ENCODE results near the gene TST. TPM values are rescaled to one million over a fixed set of nuclear protein-coding genes. Genes with fewer than 3 reads are reported as not detected.

The TST gene
- polyA plus RNA-seq (ENCODE audit: insufficient read length in 3 of 3), result 10 to 100 TPM; 40.9 to 55.9 (median 52.3) TPM
- long read RNA-seq, donor 1, partial matches to known transcripts, result 110 of 125 reads
- long read RNA-seq, donor 1, other reads (novel, unspliced or antisense), result 7 of 125 reads
- long read RNA-seq, donor 2, transcript TST-201 (3 exons, 1,211 nt), result major isoform, 9 of 131 reads
- long read RNA-seq, donor 2, partial matches to known transcripts, result 119 of 131 reads
- long read RNA-seq, donor 2, other reads (novel, unspliced or antisense), result 0 of 131 reads
- long read RNA-seq, donor 3, transcript TST-201 (3 exons, 1,211 nt), result major isoform, 14 of 185 reads
- long read RNA-seq, donor 3, transcript TST-202 (2 exons, 1,797 nt), result minor isoform, 9 of 185 reads
- long read RNA-seq, donor 3, partial matches to known transcripts, result 162 of 185 reads
- long read RNA-seq, donor 3, other reads (novel, unspliced or antisense), result 0 of 185 reads
- long read RNA-seq, donor 4, transcript TST-202 (2 exons, 1,797 nt), result major isoform, 7 of 70 reads
- long read RNA-seq, donor 4, transcript TST-201 (3 exons, 1,211 nt), result minor isoform, 6 of 70 reads
- long read RNA-seq, donor 4, partial matches to known transcripts, result 57 of 70 reads
- long read RNA-seq, donor 4, other reads (novel, unspliced or antisense), result 0 of 70 reads
- long read RNA-seq, donor 5, transcript TST-202 (2 exons, 1,797 nt), result minor isoform, 11 of 174 reads
- long read RNA-seq, donor 5, transcript TST-201 (3 exons, 1,211 nt), result major isoform, 22 of 174 reads
- long read RNA-seq, donor 5, partial matches to known transcripts, result 141 of 174 reads
- long read RNA-seq, donor 5, other reads (novel, unspliced or antisense), result 0 of 174 reads
- long read RNA-seq, donor 6, transcript TST-202 (2 exons, 1,797 nt), result major isoform, 15 of 71 reads
- long read RNA-seq, donor 6, transcript TST-201 (3 exons, 1,211 nt), result minor isoform, 7 of 71 reads
- long read RNA-seq, donor 6, partial matches to known transcripts, result 49 of 71 reads
- long read RNA-seq, donor 6, other reads (novel, unspliced or antisense), result 0 of 71 reads
- long read RNA-seq, donor 7, transcript TST-201 (3 exons, 1,211 nt), result major isoform, 14 of 86 reads
- long read RNA-seq, donor 7, transcript TST-202 (2 exons, 1,797 nt), result minor isoform, 13 of 86 reads
- long read RNA-seq, donor 7, partial matches to known transcripts, result 58 of 86 reads
- long read RNA-seq, donor 7, other reads (novel, unspliced or antisense), result 0 of 86 reads
- long read RNA-seq, donor 8, transcript TST-202 (2 exons, 1,797 nt), result major isoform, 20 of 183 reads
- long read RNA-seq, donor 8, transcript TST-201 (3 exons, 1,211 nt), result minor isoform, 15 of 183 reads
- long read RNA-seq, donor 8, partial matches to known transcripts, result 148 of 183 reads
- long read RNA-seq, donor 8, other reads (novel, unspliced or antisense), result 0 of 183 reads
- long read RNA-seq, donor 9, transcript TST-202 (2 exons, 1,797 nt), result major isoform, 18 of 117 reads
- long read RNA-seq, donor 9, transcript TST-201 (3 exons, 1,211 nt), result minor isoform, 8 of 117 reads
- long read RNA-seq, donor 9, partial matches to known transcripts, result 91 of 117 reads
- long read RNA-seq, donor 9, other reads (novel, unspliced or antisense), result 0 of 117 reads
- long read RNA-seq, donor 10, transcript TST-202 (2 exons, 1,797 nt), result major isoform, 15 of 137 reads
- long read RNA-seq, donor 10, transcript TST-201 (3 exons, 1,211 nt), result minor isoform, 8 of 137 reads
- long read RNA-seq, donor 10, partial matches to known transcripts, result 114 of 137 reads
- long read RNA-seq, donor 10, other reads (novel, unspliced or antisense), result 0 of 137 reads
- long read RNA-seq, donor 11, transcript TST-201 (3 exons, 1,211 nt), result minor isoform, 6 of 76 reads
- long read RNA-seq, donor 11, transcript TST-202 (2 exons, 1,797 nt), result major isoform, 9 of 76 reads
- long read RNA-seq, donor 11, partial matches to known transcripts, result 61 of 76 reads
- long read RNA-seq, donor 11, other reads (novel, unspliced or antisense), result 0 of 76 reads
- long read RNA-seq, donor 12, transcript TST-202 (2 exons, 1,797 nt), result major isoform, 8 of 145 reads
- long read RNA-seq, donor 12, partial matches to known transcripts, result 133 of 145 reads
- long read RNA-seq, donor 12, other reads (novel, unspliced or antisense), result 0 of 145 reads
- long read RNA-seq, donor 13, transcript TST-202 (2 exons, 1,797 nt), result major isoform, 26 of 346 reads
- long read RNA-seq, donor 13, transcript TST-201 (3 exons, 1,211 nt), result minor isoform, 18 of 346 reads
- long read RNA-seq, donor 13, partial matches to known transcripts, result 291 of 346 reads
- long read RNA-seq, donor 13, other reads (novel, unspliced or antisense), result 11 of 346 reads
- long read RNA-seq, donor 14, transcript TST-202 (2 exons, 1,797 nt), result minor isoform, 5 of 155 reads
- long read RNA-seq, donor 14, transcript TST-201 (3 exons, 1,211 nt), result major isoform, 11 of 155 reads
- long read RNA-seq, donor 14, partial matches to known transcripts, result 139 of 155 reads
- long read RNA-seq, donor 14, other reads (novel, unspliced or antisense), result 0 of 155 reads
- long read RNA-seq, donor 15, transcript TST-202 (2 exons, 1,797 nt), result major isoform, 10 of 79 reads
- long read RNA-seq, donor 15, transcript TST-201 (3 exons, 1,211 nt), result minor isoform, 6 of 79 reads
- long read RNA-seq, donor 15, partial matches to known transcripts, result 63 of 79 reads
- long read RNA-seq, donor 15, other reads (novel, unspliced or antisense), result 0 of 79 reads
- long read RNA-seq, donor 16, transcript TST-202 (2 exons, 1,797 nt), result major isoform, 38 of 70 reads
- long read RNA-seq, donor 16, transcript TST-201 (3 exons, 1,211 nt), result minor isoform, 25 of 70 reads
- long read RNA-seq, donor 16, partial matches to known transcripts, result 6 of 70 reads
- long read RNA-seq, donor 16, other reads (novel, unspliced or antisense), result 0 of 70 reads

- peak in 6 of 11 donors; percentile 67 to 82 (median 75) for DNase-seq (ENCODE audit: extremely low read depth in 1 of 11, low read depth in 9 of 11, low spot score in 4 of 11)
Observed at GRCh38 chr22:37019309-37020191, at the start of gene TST, which contains the start of gene MPST. TST (minus strand) TSS chr22:37019447; CDS start chr22:37018732, 715 bp downstream. MPST (plus strand) TSS chr22:37019742; CDS start chr22:37019837, 95 bp downstream.

- peak in 1 of 11 donors; percentile 16 for DNase-seq (ENCODE audit: extremely low read depth in 1 of 11, low read depth in 9 of 11, low spot score in 4 of 11)
Observed at GRCh38 chr22:37068859-37069258, 49.6 kb upstream of the TST start.

- no peak for DNase-seq (ENCODE audit: extremely low read depth in 1 of 11, low read depth in 9 of 11, low spot score in 4 of 11)
Observed at GRCh38 chr22:37067428-37067827, 48.2 kb upstream of the TST start.

- DNase-seq (ENCODE audit: extremely low read depth in 1 of 11, low read depth in 9 of 11, low spot score in 4 of 11), result no peak
Observed at GRCh38 chr22:37065961-37066360, 46.7 kb upstream of the TST start.

GRCh38 chr22:37065180-37065579, 45.9 kb upstream of the TST start:
- DNase-seq (ENCODE audit: extremely low read depth in 1 of 11, low read depth in 9 of 11, low spot score in 4 of 11), result no peak

- DNase-seq (ENCODE audit: extremely low read depth in 1 of 11, low read depth in 9 of 11, low spot score in 4 of 11), result no peak
Observed at GRCh38 chr22:37064553-37064952, 45.3 kb upstream of the TST start.

- no peak for DNase-seq (ENCODE audit: extremely low read depth in 1 of 11, low read depth in 9 of 11, low spot score in 4 of 11)
Observed at GRCh38 chr22:37063431-37064420, 44.5 kb upstream of the TST start.

- no peak for DNase-seq (ENCODE audit: extremely low read depth in 1 of 11, low read depth in 9 of 11, low spot score in 4 of 11)
Observed at GRCh38 chr22:37062702-37063381, 43.6 kb upstream of the TST start.

GRCh38 chr22:37062376-37062675, 43.1 kb upstream of the TST start:
- no peak for DNase-seq (ENCODE audit: extremely low read depth in 1 of 11, low read depth in 9 of 11, low spot score in 4 of 11)

GRCh38 chr22:37061611-37062375, 42.5 kb upstream of the TST start:
- no peak for DNase-seq (ENCODE audit: extremely low read depth in 1 of 11, low read depth in 9 of 11, low spot score in 4 of 11)

- DNase-seq (ENCODE audit: extremely low read depth in 1 of 11, low read depth in 9 of 11, low spot score in 4 of 11), result no peak
Observed at GRCh38 chr22:37060801-37061610, 41.8 kb upstream of the TST start.
